HEK293T (cell line): ENCODE results near the gene TLX3.

Experiments used
- CTCF ChIA-PET: fragments of 350-600 bp; formaldehyde crosslinking; extraction: SDS; loops from one replicate; lab custom pipeline; 2021; ENCODE audit warnings: antibody characterized with exemption, inconsistent platforms; lab: Yijun Ruan, JAX
- POLR2A ChIA-PET: fragments of 350-600 bp; formaldehyde crosslinking; extraction: SDS; loops from one replicate; lab custom pipeline; 2020; ENCODE audit warnings: antibody characterized with exemption, inconsistent platforms; lab: Yijun Ruan, JAX
- DNase-seq: peaks from one replicate; pipeline ENCODE4 v3.0.0; 2012; ENCODE audit warnings: mixed read lengths; ENCODE audit errors: extremely low spot score
- ARNT ChIP-seq: fragments of 450-650 bp; IDR thresholded peaks from 2 replicates; pipeline ENCODE4 v1.6.1; 2017; ENCODE audit warnings: mild to moderate bottlenecking
- BHLHE40 ChIP-seq: fragments of 450-650 bp; IDR thresholded peaks from 2 replicates; pipeline ENCODE4 v1.6.1; 2016; ENCODE audit warnings: mild to moderate bottlenecking, moderate library complexity, borderline replicate concordance
- CTBP1 ChIP-seq: fragments of 450-650 bp; IDR thresholded peaks from 2 replicates; pipeline ENCODE4 v1.6.1; 2016; ENCODE audit warnings: borderline replicate concordance
- ELF4 ChIP-seq: fragments of 450-650 bp; IDR thresholded peaks from 2 replicates; pipeline ENCODE4 v1.6.1; 2017; ENCODE audit warnings: antibody characterized with exemption
- FOXA1 ChIP-seq: fragments of 450-650 bp; IDR thresholded peaks from 2 replicates; pipeline ENCODE4 v1.6.1; 2016; ENCODE audit warnings: mild to moderate bottlenecking
- FOXK2 ChIP-seq: fragments of 450-650 bp; IDR thresholded peaks from 2 replicates; pipeline ENCODE4 v1.6.1; 2016; ENCODE audit warnings: mild to moderate bottlenecking
- FOXM1 ChIP-seq: fragments of 450-650 bp; IDR thresholded peaks from 2 replicates; pipeline ENCODE4 v1.6.1; 2017; ENCODE audit warnings: mild to moderate bottlenecking, borderline replicate concordance
- HDGF ChIP-seq: fragments of 450-650 bp; IDR thresholded peaks from 2 replicates; pipeline ENCODE4 v1.6.1; 2017; ENCODE audit warnings: antibody characterized with exemption, borderline replicate concordance
- L3MBTL2 ChIP-seq: fragments of 450-650 bp; conservative IDR thresholded peaks from 2 replicates; pipeline ENCODE4 v1.6.1; 2016; ENCODE audit warnings: mild to moderate bottlenecking
- LEF1 ChIP-seq: fragments of 450-650 bp; IDR thresholded peaks from 2 replicates; pipeline ENCODE4 v1.6.1; 2017; ENCODE audit warnings: mild to moderate bottlenecking, borderline replicate concordance
- NFRKB ChIP-seq: fragments of 450-650 bp; IDR thresholded peaks from 2 replicates; pipeline ENCODE4 v1.6.1; 2016; ENCODE audit warnings: mild to moderate bottlenecking, moderate library complexity
- SP1 ChIP-seq: fragments of 450-650 bp; IDR thresholded peaks from 2 replicates; pipeline ENCODE4 v1.6.1; 2017
- SUZ12 ChIP-seq: fragments of 450-650 bp; IDR thresholded peaks from 2 replicates; pipeline ENCODE4 v1.6.1; 2016; ENCODE audit warnings: mild to moderate bottlenecking
- TARDBP ChIP-seq: fragments of 450-650 bp; IDR thresholded peaks from 2 replicates; pipeline ENCODE4 v1.6.1; 2016
- ZNF384 ChIP-seq: fragments of 450-650 bp; IDR thresholded peaks from 2 replicates; pipeline ENCODE4 v1.6.1; 2016
- TF ChIP-seq, protein P1 (sequence below): fragments of 450-650 bp; IDR thresholded peaks from 2 replicates; pipeline ENCODE4 v1.6.1; 2016

The TLX3 gene

DNA sequence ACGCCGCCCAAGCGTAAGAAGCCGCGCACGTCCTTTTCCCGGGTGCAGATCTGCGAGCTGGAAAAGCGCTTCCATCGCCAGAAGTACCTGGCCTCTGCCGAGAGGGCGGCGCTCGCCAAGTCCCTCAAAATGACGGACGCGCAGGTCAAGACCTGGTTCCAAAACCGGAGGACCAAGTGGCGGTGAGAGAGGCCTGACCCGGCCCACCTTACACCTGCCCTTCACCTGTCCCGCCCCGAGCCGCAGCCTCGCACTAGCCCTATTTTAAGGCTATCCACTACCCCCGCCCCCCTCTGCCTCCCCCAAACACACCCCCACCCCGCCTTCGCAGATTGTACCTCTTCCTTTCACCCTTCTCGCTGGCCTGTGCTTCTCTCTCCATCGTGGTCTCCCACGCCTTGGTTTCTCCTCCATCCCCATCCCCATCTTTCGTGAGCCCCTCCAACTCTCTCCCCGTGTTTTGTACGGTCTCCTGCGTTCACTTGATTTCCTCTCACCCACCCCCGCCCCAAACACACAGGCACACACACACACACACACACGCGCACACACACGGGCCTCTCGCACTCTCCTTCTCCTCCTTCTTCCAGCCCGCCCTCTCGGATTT is 1.3 kb downstream of the TLX3 start:
- POLR2A ChIA-PET: no interaction called here
- no peak for TF ChIP-seq HDGF
- no peak for TF ChIP-seq CTBP1
- TF ChIP-seq SP1: no peak
- TF ChIP-seq FOXM1: no peak
- TF ChIP-seq LEF1: no peak
- no peak for TF ChIP-seq SUZ12
- TF ChIP-seq ZNF384: no peak
- TF ChIP-seq BHLHE40: no peak
- TF ChIP-seq FOXK2: no peak
- no peak for TF ChIP-seq NFRKB
- no peak for TF ChIP-seq L3MBTL2
- no peak for TF ChIP-seq ARNT
- CTCF ChIA-PET: no interaction called here
- no peak for DNase-seq

DNA sequence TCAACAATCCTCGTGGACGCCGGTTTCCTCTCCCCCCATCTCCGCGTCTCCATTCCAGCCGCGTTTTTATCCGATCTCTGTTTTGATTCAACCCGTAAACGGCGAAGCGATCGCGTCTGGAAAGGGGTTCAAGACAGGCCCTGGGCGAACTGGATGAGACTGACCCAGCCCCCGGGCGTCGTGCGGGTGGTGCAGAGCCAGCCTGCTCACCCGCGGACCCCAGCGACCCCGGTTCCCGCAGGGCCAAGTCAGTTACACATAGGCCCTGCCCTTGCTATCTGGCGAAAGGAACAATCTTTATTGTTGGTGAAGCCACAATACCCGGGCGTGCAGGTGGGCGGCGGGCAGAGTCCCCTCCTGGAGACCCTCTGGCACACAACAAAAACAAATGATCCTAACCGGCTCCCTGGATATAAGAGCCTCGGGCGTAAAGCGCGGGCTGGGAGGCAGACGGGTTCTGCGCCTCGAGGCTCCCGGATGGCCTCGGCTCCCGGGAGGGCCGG is 1.8 kb downstream of the TLX3 start:
- ChIA-PET POLR2A (no interaction called here), CTCF (no interaction called here)
- DNase-seq: no peak

DNA sequence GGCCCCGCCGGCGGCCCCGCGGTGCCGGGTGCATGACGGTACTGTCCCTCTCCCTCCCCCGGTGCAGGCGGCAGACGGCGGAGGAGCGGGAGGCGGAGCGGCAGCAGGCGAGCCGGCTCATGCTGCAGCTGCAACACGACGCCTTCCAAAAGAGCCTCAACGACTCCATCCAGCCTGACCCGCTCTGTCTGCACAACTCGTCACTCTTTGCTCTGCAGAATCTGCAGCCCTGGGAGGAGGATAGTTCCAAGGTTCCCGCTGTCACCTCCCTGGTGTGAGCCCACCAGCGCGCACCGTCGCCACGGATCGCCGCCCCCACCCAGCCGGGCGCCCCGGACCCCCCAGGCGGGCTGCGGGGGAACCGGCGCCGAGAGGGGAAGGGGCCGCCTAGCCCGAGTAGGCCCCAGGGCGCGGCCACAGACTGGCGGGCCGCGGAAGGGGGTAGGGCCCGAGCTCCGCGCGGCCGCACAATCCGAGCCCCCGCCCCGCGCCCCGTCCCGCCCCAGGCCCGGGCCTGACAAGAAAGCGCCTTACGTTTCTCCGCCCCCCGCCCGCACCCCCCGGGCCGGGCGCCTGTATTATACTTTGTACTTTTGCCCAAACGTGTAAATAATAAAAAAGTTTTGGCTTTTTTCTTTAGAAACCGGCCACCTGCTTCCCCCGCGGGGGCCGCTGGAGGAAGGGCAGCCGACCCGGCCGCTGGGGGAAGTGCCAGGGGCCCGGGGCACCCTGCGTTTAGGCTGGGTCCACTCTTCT is 2.5 kb downstream of the TLX3 start:
- ChIA-PET POLR2A (no interaction called here), CTCF (no interaction called here)
- TF ChIP-seq ELF4 (no peak), HDGF (no peak), FOXA1 (no peak), NFRKB (no peak), FOXK2 (no peak), BHLHE40 (no peak), CTBP1 (no peak), TARDBP (no peak), SP1 (no peak), FOXM1 (no peak), ARNT (no peak), ZNF384 (no peak)
- TF ChIP-seq, protein P1, sequence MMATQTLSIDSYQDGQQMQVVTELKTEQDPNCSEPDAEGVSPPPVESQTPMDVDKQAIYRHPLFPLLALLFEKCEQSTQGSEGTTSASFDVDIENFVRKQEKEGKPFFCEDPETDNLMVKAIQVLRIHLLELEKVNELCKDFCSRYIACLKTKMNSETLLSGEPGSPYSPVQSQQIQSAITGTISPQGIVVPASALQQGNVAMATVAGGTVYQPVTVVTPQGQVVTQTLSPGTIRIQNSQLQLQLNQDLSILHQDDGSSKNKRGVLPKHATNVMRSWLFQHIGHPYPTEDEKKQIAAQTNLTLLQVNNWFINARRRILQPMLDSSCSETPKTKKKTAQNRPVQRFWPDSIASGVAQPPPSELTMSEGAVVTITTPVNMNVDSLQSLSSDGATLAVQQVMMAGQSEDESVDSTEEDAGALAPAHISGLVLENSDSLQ: no peak
- no peak for DNase-seq

More for the DNA sequence above, 1.8 kb downstream of the TLX3 start:
- TF ChIP-seq FOXK2 (no peak), CTBP1 (no peak), ELF4 (no peak), NFRKB (no peak), FOXM1 (no peak), FOXA1 (no peak), ARNT (no peak), L3MBTL2 (no peak), BHLHE40 (no peak)
- TF ChIP-seq, protein P1: no peak

DNA sequence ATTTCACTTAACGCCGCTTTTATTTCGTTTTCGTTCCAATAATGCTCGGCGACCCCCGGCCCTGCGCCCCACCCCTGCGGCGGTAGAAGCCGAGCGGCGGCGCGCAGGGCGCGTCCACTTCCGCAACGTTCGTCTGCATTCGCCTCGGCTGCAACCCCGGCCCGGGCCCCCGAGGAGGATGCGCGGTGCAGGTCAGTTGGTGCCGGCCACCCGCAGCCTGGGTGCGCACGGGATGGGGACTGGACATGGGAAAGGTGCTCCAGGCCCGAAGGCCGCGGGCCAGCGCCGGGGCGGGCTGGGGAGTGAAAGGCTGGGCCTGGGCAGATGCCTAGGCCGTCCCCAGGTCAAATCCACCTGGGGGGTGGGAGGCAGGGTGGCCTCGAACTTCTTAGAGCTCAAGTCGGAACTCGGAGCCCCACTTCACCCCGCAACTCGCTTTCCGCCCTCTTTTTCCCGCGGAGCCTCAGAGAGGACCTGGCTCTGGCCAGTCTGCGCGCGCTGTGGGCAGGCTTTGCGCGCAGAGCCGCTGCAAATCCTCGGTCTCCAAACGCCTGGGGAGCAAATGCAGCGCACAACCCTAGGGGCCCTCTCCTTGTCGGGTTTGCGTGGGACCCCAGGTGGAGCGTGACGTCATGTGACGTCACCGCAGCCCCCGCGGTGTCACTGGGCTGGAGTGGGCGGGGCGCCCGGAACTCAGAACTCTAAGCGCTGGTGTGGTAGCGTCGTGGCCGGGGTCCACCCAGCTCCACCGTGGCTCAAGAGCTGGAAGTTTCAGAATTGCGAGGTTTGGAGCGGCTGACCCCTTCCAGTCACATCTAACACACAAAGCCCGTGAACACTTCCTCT is 3.3 kb downstream of the TLX3 start:
- TF ChIP-seq ARNT: no peak
- no peak for TF ChIP-seq FOXK2
- no peak for TF ChIP-seq FOXA1
- no peak for TF ChIP-seq CTBP1
- no peak for TF ChIP-seq SUZ12
- no peak for TF ChIP-seq TARDBP
- TF ChIP-seq SP1: no peak
- TF ChIP-seq, protein P1: no peak
- no peak for TF ChIP-seq HDGF
- no peak for TF ChIP-seq BHLHE40
- no peak for TF ChIP-seq ZNF384
- no peak for TF ChIP-seq FOXM1
- TF ChIP-seq NFRKB: no peak
- CTCF ChIA-PET: no interaction called here

DNA sequence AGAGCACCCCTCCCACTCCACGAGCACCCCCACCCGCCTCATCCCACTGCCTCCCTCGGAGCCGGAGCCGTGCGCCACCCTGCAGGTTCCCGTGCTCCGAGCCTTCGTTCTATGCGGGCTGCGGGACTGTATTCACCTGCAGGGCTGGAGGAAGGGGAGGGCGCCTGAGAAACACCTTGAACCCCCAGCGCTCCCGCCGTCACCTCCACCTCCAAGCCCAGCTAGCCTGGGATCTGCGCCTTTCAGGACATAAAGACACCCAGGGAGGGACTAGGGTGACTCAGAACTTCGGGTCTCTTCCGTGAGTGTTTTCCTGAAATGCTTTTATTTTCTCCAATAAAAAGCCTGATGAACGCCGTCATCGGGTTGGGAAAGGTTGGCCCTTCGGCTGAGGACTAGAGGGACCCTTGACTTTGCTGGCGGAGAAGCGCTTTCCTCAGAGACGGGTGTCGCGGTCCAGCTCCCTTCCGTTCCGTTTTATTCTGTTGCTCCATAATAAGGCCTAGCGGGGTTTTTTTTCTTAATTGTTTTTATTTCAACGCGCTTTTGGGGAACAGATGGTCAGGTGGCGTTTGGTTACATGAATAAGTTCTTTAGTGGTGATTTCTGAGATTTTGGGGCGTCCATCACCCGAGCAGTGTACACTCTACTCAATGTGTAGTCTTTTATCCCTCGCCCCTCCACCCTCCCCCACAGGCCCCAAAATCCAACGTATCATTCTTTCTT is 4.6 kb downstream of the TLX3 start:
- TF ChIP-seq ARNT (no peak), BHLHE40 (no peak), FOXA1 (no peak), ELF4 (no peak), LEF1 (no peak), TARDBP (no peak), SP1 (no peak), HDGF (no peak), FOXM1 (no peak)
- ChIA-PET POLR2A (no interaction called here), CTCF (no interaction called here)
- DNase-seq: no peak

More for the DNA sequence above, 3.3 kb downstream of the TLX3 start:
- POLR2A ChIA-PET: no interaction called here
- DNase-seq: no peak
